NCI-H128 (cell line): ENCODE data around the gene GSG1L.
A peak's percentile ranks its signal among the peaks of the same experiment; 100 is the strongest.

Experiments
- DNase-seq: peaks from one replicate; lab custom pipeline; 2025; ENCODE audit not compliant: unreplicated experiment; lab: John Stamatoyannopoulos, UW

GSG1L gene

DNA sequence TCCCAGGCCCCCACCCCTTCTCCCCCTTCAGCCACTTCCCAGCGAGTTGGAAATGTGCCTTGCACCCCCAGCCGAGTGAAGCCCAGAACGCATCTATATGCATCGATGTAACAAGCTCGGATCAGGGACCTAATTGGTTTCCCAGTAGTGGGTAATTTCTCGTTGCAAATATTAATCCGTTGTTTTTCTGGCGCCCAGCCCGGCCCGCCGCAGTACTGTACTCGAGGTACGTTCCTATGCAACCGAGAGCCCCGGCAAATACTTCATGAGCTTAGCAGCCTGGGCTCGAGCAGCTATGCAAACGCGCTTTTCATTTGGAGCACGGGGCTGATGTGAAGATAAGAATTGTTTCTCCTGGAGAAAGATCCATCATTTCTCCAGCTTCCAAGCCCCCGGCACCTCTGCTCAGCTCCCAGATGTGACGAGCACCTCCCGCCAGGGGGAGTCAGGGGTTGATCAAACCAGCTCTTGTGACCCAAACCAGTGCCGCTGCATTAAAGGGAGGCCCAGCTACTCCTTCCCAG lies 283.8 kb downstream of the GSG1L start:
- DNase-seq = peak; percentile 1

GRCh38 chr16:27778926-27779570 lies 284.5 kb downstream of the GSG1L start:
- DNase-seq = no peak

DNA sequence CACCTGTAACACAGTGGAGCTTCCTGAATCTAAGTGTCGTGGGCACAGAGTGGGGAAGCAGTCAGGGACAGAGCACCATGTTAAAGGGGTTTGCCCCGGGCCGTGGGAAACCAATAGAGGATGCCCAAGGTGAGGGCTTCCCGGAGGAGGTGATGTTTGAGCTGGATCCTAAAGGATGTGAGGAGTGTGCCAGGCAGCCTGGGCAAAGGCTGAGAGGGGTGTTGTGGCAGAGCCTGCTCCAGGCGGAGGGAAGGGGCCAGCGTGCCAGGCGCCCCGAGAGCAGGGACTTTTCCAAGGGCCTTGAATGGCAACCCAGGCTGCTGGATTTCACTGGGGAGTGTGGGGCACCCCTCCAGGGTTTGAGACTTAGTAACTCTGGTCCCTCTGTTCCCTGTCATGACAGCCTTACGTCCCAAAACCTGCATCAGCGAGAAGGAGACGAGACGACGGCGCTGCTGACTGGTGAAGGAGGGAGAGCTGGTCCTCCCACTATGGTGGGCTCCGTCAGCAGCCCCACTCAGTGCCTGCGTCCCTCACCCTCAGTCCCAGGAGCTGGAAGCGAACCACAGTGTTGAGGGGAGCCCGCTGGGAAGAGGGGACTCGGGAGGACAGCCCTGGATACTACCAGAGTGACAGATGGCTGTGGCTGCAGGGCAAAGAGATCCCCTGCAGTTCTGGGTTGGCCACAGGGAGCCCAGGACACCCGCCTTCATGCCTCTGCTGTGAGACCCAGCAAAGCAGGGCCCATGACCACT lies 285.2 kb downstream of the GSG1L start:
- DNase-seq = no peak

GRCh38 chr16:27777527-27777926 lies 286.0 kb downstream of the GSG1L start:
- DNase-seq = no peak

DNA sequence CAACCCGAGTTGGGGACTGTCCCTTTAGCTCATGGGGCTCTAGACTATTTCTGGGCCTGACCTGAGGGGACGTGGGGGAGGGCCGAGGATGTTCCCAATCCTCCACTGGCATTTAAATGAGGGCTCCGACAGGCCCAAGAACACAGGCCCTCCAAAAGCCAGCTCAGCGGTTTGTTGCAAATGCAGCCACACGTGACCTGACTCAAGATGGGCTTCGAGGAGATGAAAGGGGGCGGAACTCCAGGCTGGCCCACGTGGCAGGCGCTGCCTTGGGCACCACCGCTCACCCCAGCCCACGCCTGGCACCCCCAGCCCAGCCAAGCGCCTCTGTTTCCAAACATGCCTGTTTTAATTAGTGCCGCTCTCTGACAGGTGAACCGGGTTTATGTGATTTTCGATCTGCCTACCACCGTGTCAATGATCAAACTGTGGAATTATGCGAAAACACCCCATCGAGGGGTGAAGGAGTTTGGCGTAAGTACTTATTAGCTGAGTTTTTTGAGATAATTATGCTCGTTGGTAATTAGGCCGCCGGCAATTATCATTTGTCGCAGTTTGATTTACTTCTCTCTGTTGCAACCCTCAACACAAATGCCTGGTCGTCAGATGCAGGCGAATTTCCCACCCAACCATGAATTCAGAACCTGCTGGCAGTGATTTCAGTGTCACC lies 286.8 kb downstream of the GSG1L start:
- DNase-seq = no peak

- DNase-seq = no peak
These were observed 288.3 kb downstream of the GSG1L start for GRCh38 chr16:27775254-27775653.

DNA sequence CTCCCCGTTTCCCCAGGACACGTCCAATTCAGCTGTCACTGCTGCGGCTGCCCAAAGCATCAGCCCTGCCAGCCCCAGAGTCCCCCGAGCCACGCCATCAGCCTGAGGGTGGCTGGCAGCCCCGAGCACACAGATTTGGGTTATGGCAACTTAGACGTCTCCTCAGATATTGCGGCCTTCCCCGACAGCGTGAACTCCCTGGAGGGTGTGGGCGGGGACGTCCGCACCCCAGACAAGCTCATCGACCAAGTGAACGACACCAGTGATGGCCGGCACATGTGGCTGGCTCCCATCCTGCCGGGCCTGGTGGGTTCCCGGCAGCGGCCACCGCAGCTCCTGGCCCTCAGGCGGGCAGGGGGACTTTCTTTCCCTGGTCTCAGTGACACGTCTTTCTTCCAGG lies 288.7 kb downstream of the GSG1L start:
- no peak for DNase-seq

DNA sequence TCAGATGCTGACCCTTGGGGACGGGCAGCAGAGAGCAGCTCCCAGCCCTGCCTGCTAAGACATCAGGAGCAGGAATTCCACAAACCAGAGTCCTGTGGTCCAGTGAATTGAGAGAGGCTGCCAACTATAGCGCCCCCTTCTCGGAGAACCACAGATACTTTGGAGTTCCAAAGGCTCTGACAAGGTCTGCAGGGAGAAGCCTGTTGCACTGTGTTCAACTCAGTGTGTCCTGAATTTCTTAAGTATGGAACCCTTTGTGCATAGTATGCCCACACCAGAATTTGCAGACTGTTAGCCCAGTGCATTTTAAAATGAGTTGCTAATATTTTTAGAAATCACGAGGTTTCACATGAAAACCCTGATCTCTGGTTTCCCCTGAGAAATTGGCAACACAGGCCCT lies 290.2 kb downstream of the GSG1L start:
- DNase-seq = no peak

GRCh38 chr16:27772093-27772825 lies 291.3 kb downstream of the GSG1L start:
- no peak for DNase-seq

- no peak for DNase-seq
These were observed 292.2 kb downstream of the GSG1L start for GRCh38 chr16:27771201-27771910.

- no peak for DNase-seq
These were observed 293.0 kb downstream of the GSG1L start for GRCh38 chr16:27770271-27771196.

DNA sequence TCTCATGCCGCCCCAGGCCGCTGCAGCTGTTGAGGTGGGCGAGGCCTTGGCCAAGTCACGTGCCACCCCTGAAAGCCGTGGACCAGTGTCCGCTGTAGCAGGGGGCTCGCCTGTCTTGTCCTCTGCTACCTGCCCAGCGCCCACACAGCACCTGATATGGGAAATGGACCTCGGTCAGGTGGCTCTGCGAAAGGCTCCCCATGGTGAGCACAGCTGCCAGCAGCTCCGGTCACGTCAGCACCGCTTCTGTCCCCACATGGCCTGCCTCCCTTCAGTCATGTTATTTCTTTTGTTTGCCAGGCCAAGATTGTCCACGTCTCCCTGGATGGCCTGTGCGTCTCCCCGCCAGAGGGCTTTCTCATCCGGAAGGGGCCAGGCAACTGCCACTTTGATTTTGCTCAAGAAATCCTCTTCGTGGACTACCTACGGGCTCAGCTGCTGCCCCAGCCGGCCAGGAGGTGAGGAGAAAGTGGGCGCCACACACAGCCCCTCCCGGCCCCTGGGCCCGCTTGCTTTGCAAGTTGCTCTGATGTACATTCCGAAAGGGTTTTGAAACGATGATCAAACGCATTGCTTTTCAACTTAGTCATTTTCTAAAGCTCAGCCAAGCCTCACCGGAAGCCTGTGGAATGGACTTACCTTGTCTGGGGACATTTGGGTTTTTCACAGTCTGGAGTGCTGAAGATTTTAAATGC lies 293.8 kb downstream of the GSG1L start:
- no peak for DNase-seq

- no peak for DNase-seq
These were observed 294.8 kb downstream of the GSG1L start for GRCh38 chr16:27768651-27769272.

GRCh38 chr16:27767971-27768591 lies 295.4 kb downstream of the GSG1L start:
- no peak for DNase-seq

DNA sequence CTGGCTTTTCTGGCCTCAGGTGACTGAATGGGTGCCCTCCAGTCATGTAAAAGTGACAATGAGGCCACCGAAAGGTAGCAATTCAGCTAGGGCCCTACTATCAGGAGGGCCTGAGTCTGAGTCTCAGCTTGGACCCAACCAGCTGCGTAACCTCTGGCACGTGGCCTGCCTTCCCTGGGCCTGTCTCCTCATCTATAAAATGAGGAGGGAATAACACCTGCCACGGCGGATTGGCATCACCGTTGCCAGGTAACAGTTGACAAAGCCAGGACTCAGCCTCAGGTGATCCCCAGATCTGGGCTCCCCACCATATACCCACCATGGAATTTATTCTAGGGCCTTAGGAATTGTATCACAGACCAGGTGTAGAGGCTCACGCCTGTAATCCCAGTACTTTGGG lies 296.4 kb downstream of the GSG1L start:
- no peak for DNase-seq

DNA sequence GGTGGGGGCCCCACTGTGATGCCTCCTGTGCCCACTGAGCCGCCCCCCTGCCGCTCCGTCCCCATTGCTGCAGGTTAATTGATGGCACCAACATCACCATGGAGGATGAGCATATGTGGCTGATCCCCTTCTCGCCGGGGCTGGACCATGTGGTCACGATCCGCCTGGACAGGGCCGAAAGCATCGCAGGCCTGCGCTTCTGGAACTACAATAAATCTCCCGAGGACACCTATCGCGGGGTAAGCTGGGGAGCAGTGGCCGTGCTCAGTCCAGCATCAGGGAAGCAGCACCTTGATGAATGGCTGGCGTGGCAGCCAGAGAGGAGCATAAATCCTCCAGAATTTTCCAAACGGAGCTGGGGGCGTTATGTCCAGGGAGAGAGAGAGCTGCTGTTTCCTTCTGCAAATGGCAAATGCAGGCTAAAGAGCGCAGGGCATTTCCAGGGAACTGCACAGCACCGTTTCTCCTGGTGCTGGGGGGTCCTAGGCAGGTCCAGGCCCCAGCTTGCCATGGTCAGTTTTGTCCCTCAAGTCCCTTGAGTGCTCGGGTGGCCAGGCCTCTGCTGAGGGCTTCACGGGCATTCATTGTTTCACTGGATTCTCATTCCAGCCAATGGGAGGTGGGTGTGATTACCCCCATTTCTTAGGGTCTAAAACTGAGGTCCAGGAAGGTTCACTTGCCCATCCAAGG lies 297.1 kb downstream of the GSG1L start:
- no peak for DNase-seq

DNA sequence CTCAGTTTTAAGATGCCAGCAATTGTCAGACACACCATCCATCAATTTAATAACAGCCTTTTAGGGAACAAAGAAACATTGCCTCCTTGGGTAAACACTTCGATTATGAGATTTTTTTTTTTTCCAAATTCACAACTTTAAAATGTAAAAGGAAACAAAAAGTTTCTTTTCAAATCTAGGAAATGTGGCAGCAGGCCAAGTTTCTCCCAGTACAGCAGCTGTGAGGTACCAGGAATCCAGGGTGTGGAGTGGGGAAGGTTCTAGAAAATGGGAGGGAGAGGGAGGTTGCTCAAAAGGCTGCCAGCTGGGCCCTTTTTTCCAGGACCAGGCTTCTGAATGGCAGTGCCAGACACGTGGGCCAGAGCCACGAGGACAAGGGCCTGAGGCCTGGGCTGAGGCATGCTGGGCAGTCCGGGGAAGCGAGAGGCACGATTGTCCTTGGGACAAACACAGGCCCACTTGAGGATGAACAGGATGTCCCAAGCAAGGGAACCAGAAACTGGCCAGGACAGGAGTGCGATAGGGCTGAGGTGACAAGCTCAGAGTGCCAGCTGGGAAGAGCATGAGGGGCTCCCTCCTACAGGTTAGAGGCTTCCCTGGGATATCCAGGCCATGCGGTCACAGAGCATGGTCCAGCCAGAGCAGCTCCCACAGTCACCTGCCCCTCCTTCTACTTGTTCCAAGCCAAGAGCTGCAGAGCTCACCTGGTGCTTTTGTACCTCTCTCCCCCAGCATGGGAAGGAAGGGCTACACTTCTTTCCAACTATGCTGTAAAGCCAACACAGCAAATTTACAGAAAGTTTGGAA lies 298.4 kb downstream of the GSG1L start:
- no peak for DNase-seq
